ENCODE data around the gene ZBTB20. TPM values are rescaled to one million over a fixed set of nuclear protein-coding genes. Genes with fewer than 3 reads are reported as not detected.

The ZBTB20 gene
- total and polyA plus RNA-seq, 10 donors, result 0.32 to 89.7 (median 71.8) TPM

DNA sequence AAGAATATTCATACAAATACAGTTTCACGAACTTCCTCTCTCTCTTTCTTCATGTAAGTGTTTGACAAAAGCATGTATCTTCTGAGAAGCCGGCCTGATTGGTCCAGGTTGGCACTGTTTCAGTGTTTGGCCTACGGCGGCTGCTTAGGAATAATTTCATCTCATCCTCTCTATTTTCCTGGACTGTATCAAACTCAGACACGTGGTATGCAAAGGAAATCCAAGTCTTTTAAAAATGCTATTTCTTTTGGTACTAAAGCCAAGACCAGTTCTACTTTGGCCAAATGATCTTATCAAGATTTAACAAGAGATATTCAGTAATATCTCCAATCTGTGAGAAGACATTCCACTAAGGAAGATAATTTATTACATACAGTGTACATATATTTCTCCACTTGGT lies 700.5 kb downstream of the ZBTB20 start:
- no peak for DNase-seq
- no peak overlapping the region for H3K4me3 ChIP-seq
- H3K36me3 ChIP-seq, result no peaks in the 10 kb centered on the region
- H3K27me3 ChIP-seq (replicated peaks in 1 of 7), result no peaks in the 10 kb centered on the region
- H3K9me3 ChIP-seq, result no peaks in the 10 kb centered on the region
- H3K4me1 ChIP-seq, result peaks cover 0 to 37% (median 8%) of the 10 kb centered on the region in 6 donors
- H3K27ac ChIP-seq, result no peak overlapping the region
- intact Hi-C loops (cut with DNase I; ENCODE audit: low total_unique reads), result no loop called here
- WGBS, 5 donors, result 64 to 84% (median 76%) methylated on average over 5 of the region's 5 CpGs
- no peak for TF ChIP-seq POLR2A (IDR thresholded peaks at IDR 0.05)
- TF ChIP-seq, protein P1, sequence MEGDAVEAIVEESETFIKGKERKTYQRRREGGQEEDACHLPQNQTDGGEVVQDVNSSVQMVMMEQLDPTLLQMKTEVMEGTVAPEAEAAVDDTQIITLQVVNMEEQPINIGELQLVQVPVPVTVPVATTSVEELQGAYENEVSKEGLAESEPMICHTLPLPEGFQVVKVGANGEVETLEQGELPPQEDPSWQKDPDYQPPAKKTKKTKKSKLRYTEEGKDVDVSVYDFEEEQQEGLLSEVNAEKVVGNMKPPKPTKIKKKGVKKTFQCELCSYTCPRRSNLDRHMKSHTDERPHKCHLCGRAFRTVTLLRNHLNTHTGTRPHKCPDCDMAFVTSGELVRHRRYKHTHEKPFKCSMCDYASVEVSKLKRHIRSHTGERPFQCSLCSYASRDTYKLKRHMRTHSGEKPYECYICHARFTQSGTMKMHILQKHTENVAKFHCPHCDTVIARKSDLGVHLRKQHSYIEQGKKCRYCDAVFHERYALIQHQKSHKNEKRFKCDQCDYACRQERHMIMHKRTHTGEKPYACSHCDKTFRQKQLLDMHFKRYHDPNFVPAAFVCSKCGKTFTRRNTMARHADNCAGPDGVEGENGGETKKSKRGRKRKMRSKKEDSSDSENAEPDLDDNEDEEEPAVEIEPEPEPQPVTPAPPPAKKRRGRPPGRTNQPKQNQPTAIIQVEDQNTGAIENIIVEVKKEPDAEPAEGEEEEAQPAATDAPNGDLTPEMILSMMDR (IDR thresholded peaks at IDR 0.05 in 8 of 11, conservative IDR thresholded peaks at IDR 0.05 in 3 of 11), result no peak
- TF ChIP-seq POLR2AphosphoS5 (IDR thresholded peaks at IDR 0.05), result no peak

DNA sequence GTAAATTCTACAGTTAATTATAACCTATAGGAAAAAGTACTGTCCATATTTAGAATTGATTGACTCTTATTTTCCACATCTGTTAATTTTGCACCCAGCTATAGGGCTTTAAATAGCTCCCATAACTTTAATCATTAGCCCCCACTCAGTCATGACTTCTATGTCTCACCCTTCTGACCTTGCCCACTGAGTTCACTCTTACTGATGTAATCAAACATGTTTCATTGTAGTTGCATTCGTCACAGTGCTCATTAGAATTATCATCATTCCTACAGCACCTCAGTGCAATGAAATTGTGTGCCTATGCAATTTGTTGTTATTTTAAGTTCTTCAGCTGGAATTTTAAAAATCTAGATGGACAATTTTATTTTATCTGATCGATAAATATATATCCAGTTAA lies 701.9 kb downstream of the ZBTB20 start:
- intact Hi-C loops (cut with DNase I; ENCODE audit: low total_unique reads), result no loop called here
- H3K4me3 ChIP-seq, result no peak overlapping the region
- peaks cover 0 to 34% (median 14%) of the 10 kb centered on the region in 6 donors for H3K4me1 ChIP-seq
- DNase-seq, result no peak
- H3K36me3 ChIP-seq, result no peaks in the 10 kb centered on the region
- no peaks in the 10 kb centered on the region for H3K27me3 ChIP-seq (replicated peaks in 1 of 7)
- 87 to 95% (median 88%) methylated on average over 2 of the region's 2 CpGs for WGBS, 5 donors
- no peaks in the 10 kb centered on the region for H3K9me3 ChIP-seq
- no peak overlapping the region for H3K27ac ChIP-seq
- TF ChIP-seq, protein P1 (IDR thresholded peaks at IDR 0.05 in 8 of 11, conservative IDR thresholded peaks at IDR 0.05 in 3 of 11), result no peak
- no peak for TF ChIP-seq POLR2AphosphoS5 (IDR thresholded peaks at IDR 0.05)
- TF ChIP-seq POLR2A (IDR thresholded peaks at IDR 0.05), result no peak

DNA sequence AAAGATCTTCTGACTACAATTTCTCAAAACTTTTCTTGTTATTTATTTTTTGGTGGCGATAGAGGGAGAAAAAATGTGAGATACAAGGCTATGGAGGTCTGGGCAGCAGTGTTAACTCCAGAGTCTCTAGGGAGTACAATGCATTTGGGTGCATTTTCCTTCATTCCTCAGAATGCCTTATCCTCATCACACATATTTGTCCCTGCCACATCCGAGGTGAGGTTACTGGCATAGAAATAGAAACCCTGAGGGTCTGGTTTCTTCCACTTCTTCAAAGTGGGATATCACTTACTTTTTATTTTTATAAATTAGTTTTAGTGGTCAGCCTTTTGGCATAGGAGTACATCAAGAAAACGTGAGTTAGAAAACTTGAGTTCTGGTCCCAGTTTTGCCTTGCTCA lies 702.9 kb downstream of the ZBTB20 start:
- WGBS, 5 donors, result 85 to 91% (median 89%) methylated on average over 3 of the region's 3 CpGs
- intact Hi-C loops (cut with DNase I; ENCODE audit: low total_unique reads), result no loop called here

DNA sequence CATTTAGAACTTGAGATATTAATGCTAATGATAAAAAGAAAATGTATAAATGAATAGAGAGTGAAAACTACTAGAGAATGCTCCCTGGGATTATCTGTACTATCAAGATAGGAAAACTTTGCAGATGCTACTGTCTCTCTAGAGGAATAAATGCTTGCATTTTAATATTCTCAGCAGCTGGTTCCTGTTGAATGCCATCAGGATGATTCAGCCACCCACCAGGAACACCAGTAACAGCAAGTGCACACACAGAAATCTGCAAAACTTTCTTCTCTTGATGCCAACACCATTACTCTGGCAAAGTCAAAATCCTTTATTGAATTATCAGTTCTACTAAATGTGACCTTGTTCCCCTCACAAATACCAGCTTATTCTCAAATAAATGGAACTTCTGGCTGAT lies 704.8 kb downstream of the ZBTB20 start:
- Histone ChIP-seq H3K9me3 (no peaks in the 10 kb centered on the region), H3K36me3 (no peaks in the 10 kb centered on the region), H3K27ac (no peak overlapping the region), H3K4me1 (peaks cover 0 to 29% (median 14%) of the 10 kb centered on the region in 6 donors), H3K4me3 (no peak overlapping the region), H3K27me3 (replicated peaks in 1 of 7) (no peaks in the 10 kb centered on the region)
- no peak for TF ChIP-seq POLR2AphosphoS5 (IDR thresholded peaks at IDR 0.05)
- TF ChIP-seq POLR2A (IDR thresholded peaks at IDR 0.05), result no peak
- TF ChIP-seq, protein P1 (IDR thresholded peaks at IDR 0.05 in 8 of 11, conservative IDR thresholded peaks at IDR 0.05 in 3 of 11), result no peak
- intact Hi-C loops (cut with DNase I; ENCODE audit: low total_unique reads), result no loop called here
- DNase-seq, result no peak

More for the DNA sequence above, 702.9 kb downstream of the ZBTB20 start:
- peaks cover 0 to 34% (median 14%) of the 10 kb centered on the region in 6 donors for H3K4me1 ChIP-seq
- H3K36me3 ChIP-seq, result no peaks in the 10 kb centered on the region
- DNase-seq, result no peak
- H3K27me3 ChIP-seq (replicated peaks in 1 of 7), result no peaks in the 10 kb centered on the region
- no peaks in the 10 kb centered on the region for H3K9me3 ChIP-seq
- TF ChIP-seq, protein P1 (IDR thresholded peaks at IDR 0.05 in 8 of 11, conservative IDR thresholded peaks at IDR 0.05 in 3 of 11), result no peak
- no peak for TF ChIP-seq POLR2A (IDR thresholded peaks at IDR 0.05)
- TF ChIP-seq POLR2AphosphoS5 (IDR thresholded peaks at IDR 0.05), result no peak
- H3K4me3 ChIP-seq, result no peak overlapping the region
- H3K27ac ChIP-seq, result no peak overlapping the region

All from spleen (tissue), 11 donors.